Epithelial cell of prostate (primary cell): ENCODE data around the gene FBLN2.

Experiments used
- DNase-seq: peaks from one replicate; pipeline ENCODE4 v3.0.0-alpha.2; 2011; ENCODE audit warnings: low read depth, low spot score
- H3K27ac ChIP-seq: fragments of 450-650 bp; 2 replicates; pipeline ENCODE4 v1.5.1; 2017; ENCODE audit warnings: mild to moderate bottlenecking

FBLN2 gene

DNA sequence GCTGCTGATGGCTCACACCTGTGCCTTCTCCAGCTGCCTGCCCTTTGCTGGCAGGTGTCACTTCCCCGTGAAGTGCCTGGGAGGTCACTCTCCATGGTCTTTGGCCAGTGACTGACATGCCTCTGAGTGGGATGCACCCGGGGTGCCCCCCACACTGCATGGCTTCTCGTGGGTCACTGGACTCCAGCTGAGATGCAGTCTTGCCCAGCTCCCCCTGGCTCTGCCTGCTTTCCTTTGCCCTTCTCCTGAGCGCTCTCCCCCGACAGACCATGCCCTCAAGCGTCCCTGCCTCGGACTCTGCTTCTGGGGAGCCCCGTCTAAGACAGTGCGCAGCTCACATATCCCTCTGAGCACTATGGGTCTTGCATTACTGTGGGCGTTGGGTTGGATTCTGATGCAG lies 14.4 kb downstream of the FBLN2 start:
- DNase-seq: no peak
- no peak overlapping the region for H3K27ac ChIP-seq

DNA sequence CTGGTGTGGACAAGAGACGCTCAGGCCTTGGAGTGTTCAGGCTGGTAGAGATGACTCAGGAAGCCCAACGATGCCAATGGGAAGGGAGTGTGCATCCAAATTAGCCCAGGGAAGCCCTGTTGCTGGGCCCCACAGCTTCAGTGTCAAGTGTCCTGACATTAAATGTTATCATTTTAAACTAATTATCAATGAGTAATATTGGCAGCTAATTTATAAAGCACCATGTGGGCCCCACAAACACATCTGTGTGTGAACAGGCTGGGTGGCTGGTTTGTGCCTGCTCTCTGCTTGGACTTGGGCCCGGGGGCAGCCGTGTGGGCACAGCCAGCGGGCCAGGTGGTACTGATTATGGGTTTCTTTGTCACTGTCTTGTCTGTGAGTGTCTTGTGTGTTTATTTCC lies 15.0 kb downstream of the FBLN2 start:
- no peak overlapping the region for H3K27ac ChIP-seq
- DNase-seq: no peak

DNA sequence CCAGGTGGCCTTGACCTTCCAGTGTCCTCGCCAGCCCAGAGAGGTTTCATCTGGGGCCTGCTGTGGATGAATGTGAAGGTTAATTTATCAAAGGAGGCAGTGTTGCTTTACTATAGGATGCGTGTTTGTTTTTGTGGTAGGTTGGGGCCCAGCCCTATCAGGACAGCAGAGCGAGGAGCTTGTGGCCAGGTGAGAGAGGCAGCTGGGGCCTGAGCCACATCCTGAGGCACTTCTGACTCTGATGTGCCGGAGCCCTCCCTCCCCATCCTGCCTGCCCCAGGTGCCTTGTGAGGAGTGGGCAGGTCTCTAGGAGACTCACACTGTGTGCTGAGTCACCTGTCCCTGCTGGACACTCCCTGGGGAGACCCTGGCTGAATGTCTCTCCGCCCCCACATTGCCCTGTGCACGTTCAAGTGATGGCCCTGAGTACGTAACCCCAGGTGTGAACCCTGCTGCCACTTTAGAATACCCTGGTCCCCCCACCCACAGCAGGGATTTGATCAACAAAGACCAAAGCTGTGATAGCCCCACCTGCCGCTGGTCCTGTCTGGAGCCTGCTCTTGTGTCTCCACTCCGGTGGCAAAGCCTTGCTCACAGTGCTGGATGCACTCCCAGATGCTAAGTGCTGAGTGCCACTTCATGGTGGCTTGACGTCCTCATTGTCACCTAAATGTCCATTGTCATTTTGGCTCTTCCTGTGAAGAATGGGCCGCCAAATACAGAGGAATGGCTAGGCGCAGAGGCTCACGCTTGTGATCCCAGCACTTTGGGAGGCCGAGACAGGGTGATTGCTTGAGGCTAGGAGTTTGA lies 16.0 kb downstream of the FBLN2 start:
- H3K27ac ChIP-seq: no peak overlapping the region
- DNase-seq: no peak

DNA sequence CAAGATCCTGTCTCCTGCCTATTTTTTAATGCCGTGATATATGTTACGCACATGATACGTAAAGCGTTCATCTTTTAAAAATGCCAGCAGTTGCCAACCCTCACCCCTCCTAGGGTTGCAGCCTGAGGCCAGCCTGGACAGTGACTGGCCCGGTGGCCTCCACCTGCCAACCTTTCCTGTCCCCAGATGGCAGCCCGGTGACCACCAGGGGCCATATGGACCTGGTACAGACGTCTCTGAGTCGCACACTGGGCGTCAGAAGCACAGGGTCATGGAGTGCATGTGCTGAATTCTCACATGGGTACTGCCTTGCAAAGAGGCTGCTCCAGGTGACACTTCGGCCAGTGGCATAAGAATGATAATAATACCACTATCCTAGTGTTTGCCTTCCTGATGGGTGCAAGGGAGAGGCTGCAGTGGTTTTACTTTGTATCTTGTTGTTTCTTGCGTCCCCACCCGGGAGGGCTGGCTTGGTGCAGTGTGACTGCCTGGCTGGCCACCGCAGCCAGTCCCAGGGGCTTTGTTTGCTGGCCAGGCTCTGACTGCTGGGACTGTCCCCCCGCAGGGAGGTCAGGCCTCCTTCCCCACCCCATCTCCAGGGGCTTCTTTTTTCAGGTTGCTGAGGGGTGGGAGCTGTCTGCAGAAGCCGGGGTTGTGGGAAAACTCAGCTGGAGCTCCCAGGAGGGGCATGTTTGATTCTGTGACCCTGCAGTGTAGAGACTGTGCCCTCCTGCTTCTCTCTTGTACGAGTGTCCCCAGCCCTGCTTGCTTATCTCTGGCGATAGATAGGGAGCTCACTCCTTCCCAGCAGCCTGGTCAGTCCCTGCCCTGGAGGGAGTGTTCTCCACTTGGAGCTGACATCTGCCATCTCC lies 16.9 kb downstream of the FBLN2 start:
- DNase-seq: no peak
- H3K27ac ChIP-seq: no peak overlapping the region

DNA sequence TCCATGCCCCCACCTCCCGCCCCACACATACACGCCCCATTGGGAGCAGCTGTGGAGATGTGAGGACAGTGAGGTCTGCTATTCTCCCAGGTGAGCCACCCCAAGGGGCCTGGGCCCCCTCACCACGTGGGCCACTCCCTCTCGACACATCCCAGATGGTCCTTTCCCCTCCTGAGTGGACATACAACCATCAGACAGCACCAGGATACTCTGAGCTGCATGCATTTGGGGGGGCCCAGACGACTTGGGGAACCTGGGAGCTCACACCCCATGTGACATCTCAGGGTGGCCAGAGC lies 17.5 kb downstream of the FBLN2 start:
- H3K27ac ChIP-seq: no peak overlapping the region
- DNase-seq: no peak

DNA sequence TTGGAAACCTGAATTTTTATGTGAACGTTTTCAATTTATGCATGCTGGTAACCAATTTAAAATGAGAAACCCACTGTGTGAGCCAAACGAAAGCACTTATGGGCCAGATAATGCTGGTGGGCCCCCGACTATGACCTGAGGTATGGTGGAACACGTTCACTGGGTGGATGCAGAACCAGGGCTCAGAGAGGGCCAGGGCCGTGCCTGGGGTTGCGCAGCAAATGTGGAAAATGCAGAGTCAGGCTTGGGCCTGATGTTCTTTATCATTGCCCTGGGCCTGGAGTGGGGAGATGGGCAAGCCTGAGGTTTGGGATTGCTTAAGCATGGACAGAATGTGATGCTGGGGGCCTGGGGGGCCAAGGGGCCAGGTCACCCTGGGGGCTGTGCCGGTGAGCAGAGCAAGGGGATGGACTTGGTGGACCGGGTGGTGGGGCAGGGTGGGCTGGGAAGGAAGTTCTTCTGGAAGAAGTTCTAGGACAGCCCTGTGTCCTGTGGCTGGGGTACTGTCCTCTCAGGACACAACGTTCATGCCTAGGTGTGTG lies 17.9 kb downstream of the FBLN2 start:
- no peak for DNase-seq
- no peak overlapping the region for H3K27ac ChIP-seq

DNA sequence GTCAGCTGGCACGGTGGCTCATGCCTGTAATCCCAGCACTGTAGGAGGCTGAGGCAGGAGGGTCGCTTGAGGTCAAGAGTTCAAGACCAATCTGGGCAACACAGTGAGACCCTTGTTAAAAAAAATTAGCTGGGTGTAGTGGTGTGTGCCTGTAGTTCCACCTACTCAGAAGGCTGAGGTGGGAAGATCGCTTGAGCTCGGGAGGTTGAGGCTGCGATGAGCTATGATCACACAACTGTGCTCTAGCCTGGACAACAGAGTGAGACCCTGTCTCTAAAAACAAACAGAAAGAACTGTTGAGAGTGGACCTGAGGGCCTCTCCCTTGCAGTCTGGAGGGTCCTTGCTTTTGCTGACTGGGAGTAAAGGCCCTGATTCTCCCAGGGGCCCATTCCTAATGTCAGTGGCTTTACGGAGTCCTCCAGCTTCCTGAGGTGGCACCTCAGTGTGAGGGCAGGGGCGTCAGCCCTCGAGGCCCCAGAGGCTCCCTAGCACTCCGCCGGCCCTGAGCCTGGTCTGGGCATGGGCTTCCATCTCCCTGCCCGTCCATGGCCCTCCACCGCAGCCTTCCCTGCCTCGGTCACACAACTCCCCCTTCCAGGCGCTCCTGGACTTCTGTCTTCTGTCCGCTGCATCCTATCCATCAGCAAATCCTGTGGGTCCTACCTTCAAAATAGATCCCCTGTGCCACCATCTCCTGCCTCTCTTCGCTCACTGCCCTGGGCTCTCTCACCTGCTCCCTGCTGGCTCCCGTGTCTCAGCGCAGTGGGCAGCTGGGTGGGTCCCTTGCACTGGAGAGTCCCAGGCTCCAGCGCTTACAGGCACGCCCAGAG lies 19.0 kb downstream of the FBLN2 start:
- no peak for DNase-seq
- H3K27ac ChIP-seq: no peak overlapping the region

DNA sequence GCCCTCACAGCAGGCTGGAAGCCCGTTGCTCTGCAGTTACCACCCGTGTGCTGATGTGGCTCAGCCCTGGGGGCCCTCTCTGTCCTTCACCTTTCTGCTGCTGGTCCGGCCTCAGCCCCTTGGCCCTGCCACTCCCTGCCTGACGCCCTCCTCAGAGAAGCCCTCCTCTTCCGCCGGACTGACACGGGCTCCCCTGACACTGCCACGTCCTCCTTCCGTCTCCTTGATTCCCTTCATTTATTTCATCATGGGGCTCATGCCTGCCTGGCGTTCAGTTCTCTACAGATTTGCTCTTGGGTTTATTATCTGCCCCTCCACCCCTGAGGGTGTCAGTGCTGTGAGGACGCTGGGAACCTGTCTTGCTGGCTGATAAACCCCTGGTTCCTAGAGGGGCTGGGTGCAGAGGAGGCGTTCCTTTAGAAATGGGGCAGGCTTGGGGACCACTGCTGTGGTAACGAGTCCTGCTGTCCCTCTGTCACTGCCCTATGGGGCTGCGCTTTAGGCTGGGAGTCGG lies 19.6 kb downstream of the FBLN2 start:
- no peak for DNase-seq
- H3K27ac ChIP-seq: no peak overlapping the region

DNA sequence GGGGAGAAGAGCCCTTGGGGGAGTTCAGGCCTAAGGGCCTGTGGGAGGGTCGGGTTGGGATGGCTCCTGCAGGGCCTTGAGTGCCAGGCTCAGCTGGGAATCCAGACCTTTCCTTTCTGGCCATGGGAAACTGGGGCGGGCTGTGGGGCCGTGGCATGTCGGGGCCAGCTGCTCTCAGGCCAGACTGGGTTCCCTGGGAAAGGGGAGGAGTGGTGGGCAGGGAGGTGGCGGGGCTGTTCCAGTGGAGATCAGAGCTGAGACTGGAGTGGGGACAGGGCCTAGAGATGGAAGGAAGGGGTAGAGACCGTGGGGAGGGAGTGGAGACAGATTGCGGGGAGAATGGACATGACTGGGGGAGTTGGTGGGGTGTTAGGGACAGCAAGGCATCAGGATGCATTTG lies 20.3 kb downstream of the FBLN2 start:
- DNase-seq: no peak
- no peak overlapping the region for H3K27ac ChIP-seq

DNA sequence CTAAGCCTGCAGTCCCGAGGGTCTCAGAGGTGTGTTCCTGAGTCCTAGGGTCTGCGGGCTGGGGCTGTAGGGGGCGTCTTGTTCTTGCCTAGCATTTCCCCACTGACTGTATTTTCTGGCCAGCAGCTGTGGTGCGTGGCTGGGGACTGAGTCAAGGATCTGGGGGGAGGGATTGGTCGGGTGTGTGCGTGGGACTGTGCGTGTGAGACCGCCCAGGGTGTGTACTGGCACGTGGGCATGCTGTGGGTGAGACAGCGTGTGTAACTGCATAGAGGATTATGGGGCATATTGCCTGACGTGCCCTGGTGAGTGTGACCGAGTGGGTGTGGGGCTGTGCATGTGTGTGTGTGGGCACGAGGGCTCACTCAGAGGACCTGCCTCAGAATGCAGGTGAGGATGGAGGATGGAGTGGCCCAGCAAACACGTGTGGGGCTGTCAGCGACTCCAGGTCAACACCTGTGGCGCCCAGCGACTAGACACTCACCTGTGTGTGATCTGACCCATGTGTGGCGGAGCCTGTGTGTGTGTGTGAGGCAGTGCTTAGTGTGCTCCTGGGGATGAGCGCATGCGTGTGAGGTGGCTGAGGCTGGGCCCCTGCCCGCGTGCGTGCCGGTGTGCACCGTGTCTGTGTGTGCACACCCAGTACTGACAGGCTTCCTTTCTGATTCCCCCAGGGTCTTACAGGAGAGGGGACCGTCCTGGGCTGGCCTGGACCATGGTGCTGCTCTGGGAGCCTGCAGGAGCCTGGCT lies 20.9 kb downstream of the FBLN2 start:
- DNase-seq: no peak
- H3K27ac ChIP-seq: no peak overlapping the region

DNA sequence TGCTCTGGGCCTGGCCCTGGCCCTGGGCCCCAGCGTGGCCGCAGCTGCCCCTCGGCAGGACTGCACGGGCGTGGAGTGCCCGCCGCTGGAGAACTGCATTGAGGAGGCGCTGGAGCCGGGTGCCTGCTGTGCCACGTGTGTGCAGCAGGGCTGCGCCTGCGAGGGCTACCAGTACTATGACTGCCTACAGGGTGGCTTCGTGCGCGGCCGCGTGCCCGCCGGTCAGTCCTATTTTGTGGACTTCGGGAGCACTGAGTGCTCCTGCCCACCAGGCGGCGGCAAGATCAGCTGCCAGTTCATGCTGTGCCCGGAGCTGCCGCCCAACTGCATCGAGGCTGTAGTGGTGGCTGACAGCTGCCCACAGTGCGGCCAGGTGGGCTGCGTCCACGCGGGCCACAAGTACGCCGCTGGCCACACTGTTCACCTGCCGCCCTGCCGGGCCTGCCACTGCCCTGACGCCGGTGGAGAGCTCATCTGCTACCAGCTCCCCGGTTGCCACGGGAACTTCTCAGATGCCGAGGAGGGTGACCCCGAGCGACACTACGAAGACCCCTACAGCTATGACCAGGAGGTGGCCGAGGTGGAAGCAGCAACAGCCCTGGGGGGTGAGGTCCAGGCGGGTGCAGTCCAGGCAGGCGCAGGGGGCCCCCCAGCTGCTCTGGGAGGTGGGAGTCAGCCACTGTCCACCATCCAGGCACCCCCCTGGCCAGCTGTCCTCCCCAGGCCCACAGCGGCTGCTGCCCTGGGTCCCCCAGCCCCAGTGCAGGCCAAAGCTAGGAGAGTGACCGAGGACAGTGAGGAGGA lies 21.7 kb downstream of the FBLN2 start:
- no peak overlapping the region for H3K27ac ChIP-seq
- DNase-seq: no peak

DNA sequence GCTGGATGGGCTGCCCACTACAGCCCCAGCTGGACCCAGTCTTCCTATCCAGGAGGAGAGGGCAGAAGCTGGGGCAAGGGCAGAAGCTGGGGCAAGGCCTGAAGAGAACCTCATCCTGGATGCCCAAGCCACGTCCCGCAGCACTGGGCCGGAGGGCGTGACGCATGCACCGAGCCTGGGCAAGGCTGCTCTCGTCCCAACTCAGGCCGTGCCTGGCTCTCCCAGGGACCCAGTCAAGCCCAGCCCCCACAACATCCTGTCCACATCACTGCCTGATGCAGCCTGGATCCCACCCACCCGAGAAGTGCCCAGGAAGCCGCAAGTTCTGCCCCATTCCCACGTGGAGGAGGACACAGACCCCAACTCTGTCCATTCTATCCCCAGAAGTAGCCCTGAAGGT lies 22.3 kb downstream of the FBLN2 start:
- DNase-seq: no peak
- H3K27ac ChIP-seq: no peak overlapping the region

DNA sequence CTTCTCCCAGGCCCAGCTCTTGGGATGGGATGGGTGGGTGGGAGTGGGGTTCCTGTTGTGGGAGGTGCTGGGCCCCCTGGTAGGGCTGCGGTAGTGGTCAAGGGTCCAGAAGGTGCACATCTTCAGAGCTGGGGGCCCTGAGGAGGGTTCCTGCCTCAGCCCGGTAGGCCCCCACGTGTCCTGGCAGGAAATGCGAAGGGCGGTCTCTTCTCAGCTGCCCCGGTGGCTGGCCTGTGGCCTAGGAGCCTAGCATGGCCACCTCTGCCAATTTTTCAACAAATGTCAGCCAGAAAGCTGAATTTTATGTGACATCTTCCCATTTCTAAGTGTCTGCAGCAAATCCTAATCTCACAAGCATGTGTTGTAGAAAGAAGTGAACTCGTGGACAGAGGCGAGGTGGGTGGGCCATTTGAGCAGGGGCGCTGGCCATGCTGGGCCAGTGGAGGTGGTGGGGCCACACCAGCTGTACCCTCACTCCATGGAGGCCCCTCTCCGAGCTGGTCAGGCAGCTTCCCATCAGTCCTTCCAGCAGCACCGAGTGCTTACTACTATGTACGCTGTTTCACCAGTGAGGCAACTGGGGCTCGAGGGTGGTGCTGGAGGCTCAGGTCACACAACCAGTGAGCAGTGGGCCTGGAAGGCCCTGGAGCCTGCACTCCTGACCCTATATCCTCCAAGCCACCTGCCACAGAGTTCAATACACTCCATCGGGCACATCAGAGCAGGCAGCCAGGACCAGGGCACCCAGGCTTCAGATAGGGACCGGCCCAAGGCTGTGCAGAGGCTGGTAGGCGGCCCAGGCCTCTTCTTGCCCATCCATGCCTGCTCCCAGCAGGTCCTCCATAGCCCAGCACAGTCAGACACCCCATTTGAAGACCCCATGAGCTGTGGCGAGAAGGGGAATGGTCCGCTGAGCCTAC lies 23.2 kb downstream of the FBLN2 start:
- DNase-seq: no peak
- H3K27ac ChIP-seq: no peak overlapping the region

DNA sequence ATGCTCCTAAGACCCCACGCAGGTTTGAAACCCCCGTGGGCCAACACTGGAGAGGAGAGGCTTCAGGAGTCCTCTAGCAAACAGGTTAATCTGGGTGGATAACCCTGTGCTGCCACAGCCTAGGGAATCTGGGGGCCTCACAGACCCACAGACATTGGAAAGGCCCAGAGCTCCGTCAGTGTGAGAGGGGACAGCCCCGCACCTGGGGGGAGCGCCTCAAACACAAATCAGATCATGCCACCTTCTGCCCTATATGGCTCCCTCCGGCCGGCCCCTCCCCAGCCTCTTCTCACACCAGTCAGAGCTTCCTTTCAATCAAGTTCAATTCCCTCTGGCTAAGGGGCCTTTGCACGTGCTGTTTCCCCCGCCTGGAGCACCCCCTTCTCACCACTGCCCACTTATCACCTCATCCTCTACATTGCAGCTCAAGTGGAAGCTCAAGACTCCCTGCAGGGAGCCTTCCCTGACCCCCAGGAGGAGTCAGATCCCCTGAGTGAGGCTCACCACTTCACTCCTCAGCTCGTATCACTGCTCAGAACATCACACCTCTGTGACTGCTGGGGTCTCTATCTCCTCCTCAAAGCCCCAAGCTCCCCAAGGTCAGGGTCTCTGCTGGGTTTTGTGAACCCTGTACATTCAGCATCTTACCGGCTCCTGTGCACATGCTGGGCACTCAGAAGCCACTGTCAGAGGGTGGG lies 24.1 kb downstream of the FBLN2 start:
- DNase-seq: no peak
- no peak overlapping the region for H3K27ac ChIP-seq

DNA sequence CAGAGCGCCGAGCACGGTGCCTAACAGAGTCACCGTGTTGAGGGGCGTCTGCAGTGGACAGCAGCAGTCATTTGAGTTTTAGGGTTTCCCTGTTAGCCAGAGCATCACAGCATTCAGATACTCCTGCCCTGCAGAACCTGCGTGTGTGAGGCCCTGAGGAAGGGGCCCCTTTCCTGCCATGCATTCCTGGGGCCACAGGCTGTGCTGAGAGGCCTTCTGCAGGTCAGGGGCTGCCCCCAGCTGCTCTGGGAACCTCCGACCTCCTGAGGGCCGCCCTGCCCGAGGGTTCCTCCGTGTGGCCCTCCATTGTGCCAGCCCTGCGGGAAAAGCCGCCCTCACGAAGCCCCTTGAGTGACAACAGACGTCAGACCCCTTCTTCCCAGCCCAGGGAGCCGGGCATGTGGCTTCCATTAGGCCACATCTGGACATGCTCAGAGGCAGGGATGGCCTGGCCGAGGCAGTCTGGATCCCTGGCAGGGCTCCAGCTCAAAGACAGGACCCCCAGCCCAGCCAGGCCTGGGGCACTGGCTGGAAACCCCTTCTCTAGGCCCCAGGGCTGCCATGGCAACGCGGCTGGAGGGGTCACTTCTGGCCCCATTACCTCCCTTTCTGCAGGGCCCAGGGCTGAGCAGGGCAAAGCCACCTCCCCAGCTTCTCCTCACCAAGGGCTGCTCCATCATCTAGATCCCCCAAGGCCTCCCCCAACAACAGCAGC lies 25.3 kb downstream of the FBLN2 start:
- DNase-seq: no peak
- no peak overlapping the region for H3K27ac ChIP-seq

DNA sequence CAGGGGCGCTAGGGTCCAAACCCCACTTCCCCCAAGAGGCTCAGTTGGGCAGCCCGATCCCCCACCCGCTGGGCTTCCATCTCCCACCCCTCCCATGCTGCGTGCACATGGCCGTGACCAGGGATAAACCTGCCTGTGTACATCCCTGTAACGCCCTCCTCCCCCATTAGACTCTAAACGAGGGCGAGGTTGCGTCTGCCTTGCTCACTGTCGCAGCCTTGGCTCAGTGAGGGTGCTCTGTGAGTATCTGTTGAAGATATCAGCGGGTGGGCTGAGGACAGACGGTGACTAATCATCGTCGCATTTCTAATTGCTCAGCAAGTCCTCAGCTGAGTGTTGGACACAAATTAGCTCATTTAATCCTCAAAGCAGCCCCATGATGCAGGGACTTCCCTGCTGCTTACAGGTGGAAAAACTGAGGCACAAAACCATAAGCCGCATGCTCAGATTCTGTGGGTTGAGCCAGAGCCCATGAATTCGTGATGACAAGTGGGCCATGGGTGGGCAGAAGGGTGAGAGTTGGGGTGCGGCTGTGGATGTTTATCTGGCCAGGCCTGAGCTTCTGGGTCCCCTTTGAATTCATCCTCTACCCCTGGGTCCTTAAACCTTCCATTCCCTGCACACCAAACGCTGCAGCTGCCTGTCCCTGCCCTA lies 26.0 kb downstream of the FBLN2 start:
- no peak overlapping the region for H3K27ac ChIP-seq
- no peak for DNase-seq
